ENCODE measurements around the gene RUSC2.
"Not testable (repeated sequence)": the region's sequence is repeated elsewhere in the genome, so short reads cannot be mapped to it uniquely, and the experiment has no call there.

The RUSC2 gene

GRCh38 chr9:35520364-35520710, 30.4 kb downstream of the RUSC2 start:
- no peak overlapping the region for H3K4me3 ChIP-seq (ENCODE audit: low read depth, low read length)
- 0 out of 2 replicates have a peak, but pooled peaks cover 2% of the 10 kb centered on the region for H3K4me1 ChIP-seq (ENCODE audit: control insufficient read depth, insufficient read depth, low read length)
- ChIA-PET CTCF (interaction anchor here (0.5 to 10.4 kb wide), 5 partner anchors 33 to 759 kb away, joined by 3 to 89 read pairs (median 3); partner anchors contain the start of gene ATOSB), POLR2A (interaction anchor here (1.9 kb wide), 1 partner anchor 10 kb away, joined by 5 read pairs; no protein-coding TSS in a partner anchor)
- no peak for TF ChIP-seq AEBP2 (tag by site-specific recombination; IDR thresholded peaks at IDR 0.05; ENCODE audit: borderline replicate concordance)
- H3K9me3 ChIP-seq (ENCODE audit: control insufficient read depth, insufficient read depth, low read depth, low read length) = no peaks in the 10 kb centered on the region
- H3K36me3 ChIP-seq (ENCODE audit: control insufficient read depth in 2 of 2, insufficient read depth in 1 of 2, low read length in 2 of 2) = no peaks in the 10 kb centered on the region
- no peak overlapping the region for H3K27ac ChIP-seq (ENCODE audit: extremely low read depth, low read depth, low read length)

GRCh38 chr9:35521708-35522107, 31.8 kb downstream of the RUSC2 start:
- POLR2A ChIA-PET = no interaction called here
- TF ChIP-seq ZNF169 (tag by site-specific recombination; IDR thresholded peaks at IDR 0.05) = no peak
- peak; percentile 52; the same call in 1 of the 2 replicates for TF ChIP-seq GLIS1 (tag by site-specific recombination; IDR thresholded peaks at IDR 0.05)
- CTCF ChIA-PET = interaction anchor here (0.6 to 10.4 kb wide), 7 partner anchors 24 to 470 kb away, joined by 3 to 89 read pairs (median 3); partner anchors contain the start of genes ATOSB and RUSC2
- Histone ChIP-seq H3K4me1 (ENCODE audit: control insufficient read depth, insufficient read depth, low read length) (peaks cover 6% of the 10 kb centered on the region), H3K36me3 (ENCODE audit: control insufficient read depth in 2 of 2, insufficient read depth in 1 of 2, low read length in 2 of 2) (no peaks in the 10 kb centered on the region), H3K4me3 (ENCODE audit: low read depth, low read length) (no peak overlapping the region), H3K9me3 (ENCODE audit: control insufficient read depth, insufficient read depth, low read depth, low read length) (no peaks in the 10 kb centered on the region), H3K27ac (ENCODE audit: extremely low read depth, low read depth, low read length) (no peak overlapping the region)

GRCh38 chr9:35522187-35522586, 32.3 kb downstream of the RUSC2 start:
- POLR2A ChIA-PET = no interaction called here
- CTCF ChIA-PET = interaction anchor here (0.8 to 10.4 kb wide), 6 partner anchors 16 to 41 kb away, joined by 3 to 89 read pairs (median 4); partner anchors contain the start of gene RUSC2
- Histone ChIP-seq H3K27ac (ENCODE audit: extremely low read depth, low read depth, low read length) (no peak overlapping the region), H3K4me1 (ENCODE audit: control insufficient read depth, insufficient read depth, low read length) (peaks cover 6% of the 10 kb centered on the region), H3K4me3 (ENCODE audit: low read depth, low read length) (no peak overlapping the region), H3K36me3 (ENCODE audit: control insufficient read depth in 2 of 2, insufficient read depth in 1 of 2, low read length in 2 of 2) (no peaks in the 10 kb centered on the region), H3K9me3 (ENCODE audit: control insufficient read depth, insufficient read depth, low read depth, low read length) (no peaks in the 10 kb centered on the region)
- TF ChIP-seq OVOL3 (tag by site-specific recombination; IDR thresholded peaks at IDR 0.05) = no peak
- TF ChIP-seq ZNF449 (tag by site-specific recombination; IDR thresholded peaks at IDR 0.05) = no peak
- no peak for TF ChIP-seq HOXD13 (CRISPR knock-in tag; IDR thresholded peaks at IDR 0.05; ENCODE audit: borderline replicate concordance)

GRCh38 chr9:35522700-35523099, 32.8 kb downstream of the RUSC2 start:
- Histone ChIP-seq H3K36me3 (ENCODE audit: control insufficient read depth in 2 of 2, insufficient read depth in 1 of 2, low read length in 2 of 2) (no peaks in the 10 kb centered on the region), H3K4me3 (ENCODE audit: low read depth, low read length) (no peak overlapping the region), H3K27ac (ENCODE audit: extremely low read depth, low read depth, low read length) (no peak overlapping the region), H3K9me3 (ENCODE audit: control insufficient read depth, insufficient read depth, low read depth, low read length) (no peaks in the 10 kb centered on the region), H3K4me1 (ENCODE audit: control insufficient read depth, insufficient read depth, low read length) (peaks cover 6% of the 10 kb centered on the region)
- TF ChIP-seq SETDB1 (IDR thresholded peaks at IDR 0.05; ENCODE audit: insufficient read length, low read length) (no peak), GLI2 (tag by site-specific recombination; IDR thresholded peaks at IDR 0.05; ENCODE audit: borderline replicate concordance, low read depth) (no peak), PRDM1 (tag by site-specific recombination; IDR thresholded peaks at IDR 0.05) (no peak), TRIM28 (IDR thresholded peaks at IDR 0.05; ENCODE audit: borderline replicate concordance, low read length) (no peak), KLF9 (tag by site-specific recombination; IDR thresholded peaks at IDR 0.05; ENCODE audit: low read depth) (no peak), ZNF155 (tag by site-specific recombination; IDR thresholded peaks at IDR 0.05) (no peak), ZNF324 (tag by site-specific recombination; IDR thresholded peaks at IDR 0.05) (no peak), ZNF121 (tag by site-specific recombination; IDR thresholded peaks at IDR 0.05) (no peak), ZFP3 (tag by site-specific recombination; IDR thresholded peaks at IDR 0.05; ENCODE audit: low read depth) (no peak), ZNF10 (tag by site-specific recombination; IDR thresholded peaks at IDR 0.05) (no peak)
- CTCF ChIA-PET = interaction anchor here (0.8 to 10.4 kb wide), 6 partner anchors 11 to 42 kb away, joined by 3 to 89 read pairs (median 4); partner anchors contain the start of gene RUSC2
- POLR2A ChIA-PET = no interaction called here

GRCh38 chr9:35523556-35523955, 33.6 kb downstream of the RUSC2 start:
- H3K9me3 ChIP-seq (ENCODE audit: control insufficient read depth, insufficient read depth, low read depth, low read length); H3K27ac ChIP-seq (ENCODE audit: extremely low read depth, low read depth, low read length); H3K36me3 ChIP-seq (ENCODE audit: control insufficient read depth in 2 of 2, insufficient read depth in 1 of 2, low read length in 2 of 2); POLR2A ChIA-PET; H3K4me3 ChIP-seq (ENCODE audit: low read depth, low read length); H3K4me1 ChIP-seq (ENCODE audit: control insufficient read depth, insufficient read depth, low read length): not testable (repeated sequence)
- CTCF ChIA-PET = interaction anchor here (0.9 to 10.4 kb wide), 4 partner anchors 10 to 42 kb away, joined by 3 to 89 read pairs (median 4); partner anchors contain the start of gene RUSC2
